ENCODE measurements around the gene ELFN1.

ELFN1 gene

GRCh38 chr7:1742555-1743303 lies 72.7 kb downstream of the ELFN1 start:
- H3K4me3 ChIP-seq (ENCODE audit: low read depth, low read length) = peak overlapping the region; percentile 25; the same call in 1 of the 2 replicates
- TF ChIP-seq CTCF (IDR thresholded peaks at IDR 0.05; ENCODE audit: low read depth, low read length, missing control alignments) = no peak
- no peak for DNase-seq (ENCODE audit: low read depth)

GRCh38 chr7:1743481-1744230 lies 73.6 kb downstream of the ELFN1 start:
- no peak for TF ChIP-seq CTCF (IDR thresholded peaks at IDR 0.05; ENCODE audit: low read depth, low read length, missing control alignments)
- no peak overlapping the region for H3K4me3 ChIP-seq (ENCODE audit: low read depth, low read length)
- no peak for DNase-seq (ENCODE audit: low read depth)

GRCh38 chr7:1744296-1745017 lies 74.4 kb downstream of the ELFN1 start:
- DNase-seq (ENCODE audit: low read depth) = no peak
- TF ChIP-seq CTCF (IDR thresholded peaks at IDR 0.05; ENCODE audit: low read depth, low read length, missing control alignments) = no peak
- no peak overlapping the region for H3K4me3 ChIP-seq (ENCODE audit: low read depth, low read length)

GRCh38 chr7:1745018-1745532 lies 75.0 kb downstream of the ELFN1 start:
- H3K4me3 ChIP-seq (ENCODE audit: low read depth, low read length) = no peak overlapping the region
- no peak for TF ChIP-seq CTCF (IDR thresholded peaks at IDR 0.05; ENCODE audit: low read depth, low read length, missing control alignments)
- DNase-seq (ENCODE audit: low read depth) = no peak

GRCh38 chr7:1745576-1746490 lies 75.8 kb downstream of the ELFN1 start:
- no peak for TF ChIP-seq CTCF (IDR thresholded peaks at IDR 0.05; ENCODE audit: low read depth, low read length, missing control alignments)
- H3K4me3 ChIP-seq (ENCODE audit: low read depth, low read length) = no peak overlapping the region
- no peak for DNase-seq (ENCODE audit: low read depth)

GRCh38 chr7:1746491-1746975 lies 76.5 kb downstream of the ELFN1 start:
- no peak for DNase-seq (ENCODE audit: low read depth)
- no peak overlapping the region for H3K4me3 ChIP-seq (ENCODE audit: low read depth, low read length)
- no peak for TF ChIP-seq CTCF (IDR thresholded peaks at IDR 0.05; ENCODE audit: low read depth, low read length, missing control alignments)
